ENCODE measurements around the gene FAM161A. TPM values are rescaled to one million over a fixed set of nuclear protein-coding genes. Genes with fewer than 3 reads are reported as not detected.
"Not testable (repeated sequence)": the region's sequence is repeated elsewhere in the genome, so short reads cannot be mapped to it uniquely, and the experiment has no call there.

The FAM161A gene, protein sequence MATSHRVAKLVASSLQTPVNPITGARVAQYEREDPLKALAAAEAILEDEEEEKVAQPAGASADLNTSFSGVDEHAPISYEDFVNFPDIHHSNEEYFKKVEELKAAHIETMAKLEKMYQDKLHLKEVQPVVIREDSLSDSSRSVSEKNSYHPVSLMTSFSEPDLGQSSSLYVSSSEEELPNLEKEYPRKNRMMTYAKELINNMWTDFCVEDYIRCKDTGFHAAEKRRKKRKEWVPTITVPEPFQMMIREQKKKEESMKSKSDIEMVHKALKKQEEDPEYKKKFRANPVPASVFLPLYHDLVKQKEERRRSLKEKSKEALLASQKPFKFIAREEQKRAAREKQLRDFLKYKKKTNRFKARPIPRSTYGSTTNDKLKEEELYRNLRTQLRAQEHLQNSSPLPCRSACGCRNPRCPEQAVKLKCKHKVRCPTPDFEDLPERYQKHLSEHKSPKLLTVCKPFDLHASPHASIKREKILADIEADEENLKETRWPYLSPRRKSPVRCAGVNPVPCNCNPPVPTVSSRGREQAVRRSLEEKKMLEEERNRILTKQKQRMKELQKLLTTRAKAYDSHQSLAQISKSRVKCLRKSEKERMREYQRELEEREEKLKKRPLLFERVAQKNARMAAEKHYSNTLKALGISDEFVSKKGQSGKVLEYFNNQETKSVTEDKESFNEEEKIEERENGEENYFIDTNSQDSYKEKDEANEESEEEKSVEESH
- 1 to 10 TPM in 5 of 6 donors, under 1 TPM in 1; 0.95 to 1.9 (median 1.7) TPM for polyA plus RNA-seq (ENCODE audit: low read depth in 6 of 6)

DNA sequence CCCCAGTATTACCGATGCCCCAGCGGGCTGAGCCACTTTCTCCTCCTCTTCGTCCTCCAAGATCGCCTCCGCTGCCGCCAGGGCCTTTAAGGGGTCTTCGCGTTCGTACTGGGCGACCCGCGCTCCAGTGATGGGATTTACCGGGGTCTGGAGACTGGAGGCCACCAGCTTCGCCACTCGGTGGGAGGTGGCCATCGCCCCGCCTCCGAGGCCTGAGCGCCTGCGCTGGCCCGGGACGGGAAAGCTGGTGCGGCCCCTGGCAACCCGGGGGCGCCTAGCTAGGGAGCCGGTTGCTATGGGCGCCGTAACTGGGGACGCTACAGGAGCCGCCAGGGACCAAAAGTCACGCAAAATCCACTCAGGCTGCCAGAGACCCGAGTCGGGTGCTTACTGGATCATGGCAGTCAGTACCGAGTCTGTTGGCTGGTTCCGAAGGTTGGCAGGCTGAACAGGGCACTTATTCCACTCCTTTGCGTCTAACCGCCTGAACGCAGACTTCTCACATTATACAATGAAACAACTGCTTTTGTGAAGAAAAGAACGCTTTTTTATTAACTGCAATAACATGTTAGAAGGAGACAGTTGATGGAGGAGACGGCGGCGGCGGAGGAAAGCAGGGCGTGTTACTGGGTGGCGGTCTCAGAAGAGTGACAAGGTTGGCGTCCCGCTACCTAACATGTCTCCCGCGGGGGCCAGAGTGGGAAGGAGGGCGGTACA is at the start of gene FAM161A:
Gene FAM161A, minus strand, starts transcription at position 214 of the 717 bp plus-strand sequence. Its CDS starts 19 bp downstream, at position 195.
- Mint-ChIP-seq H3K4me1 (peaks cover 12 to 20% (median 14%) of the 10 kb centered on the region in 3 donors), H3K9me3 (no peaks in the 10 kb centered on the region), H3K36me3 (no peaks in the 10 kb centered on the region), H3K27me3 (no peaks in the 10 kb centered on the region), H3K27ac (peak within 1 kb of the TSS; percentile 85 to 98 (median 90)), H3K4me3 (peak within 1 kb of the TSS; percentile 94 to 100 (median 98))
- ATAC-seq (ENCODE audit: low read depth in 2 of 2) (peak; percentile 59 to 61), DNase-seq (peak; percentile 78)

DNA sequence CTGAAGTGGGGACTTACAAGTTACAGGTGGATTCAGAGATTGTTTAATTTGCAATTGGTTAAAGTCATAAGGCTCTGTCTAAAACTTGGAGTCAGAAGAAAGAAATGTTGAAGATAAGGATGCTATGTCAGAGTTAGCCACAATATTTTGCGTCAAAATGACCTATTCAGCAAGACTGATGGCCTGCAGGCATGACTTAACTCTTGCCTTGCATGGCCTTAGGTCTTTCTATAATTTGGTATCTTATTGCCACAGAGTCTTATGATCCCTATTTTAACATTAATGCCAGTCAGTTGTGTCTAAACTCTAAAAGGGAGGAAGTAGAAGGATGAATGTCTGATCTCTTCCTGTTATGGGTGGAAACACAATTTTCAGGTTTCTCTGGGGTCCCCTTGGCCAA is 46.4 kb upstream of the FAM161A start:
- Mint-ChIP-seq H3K4me1 (peaks cover 0 to 4% (median 0%) of the 10 kb centered on the region in 3 donors), H3K36me3 (no peaks in the 10 kb centered on the region), H3K4me3 (no peak overlapping the region), H3K27me3 (no peaks in the 10 kb centered on the region), H3K9me3 (no peaks in the 10 kb centered on the region), H3K27ac (peak overlapping the region in 2 of 6 donors; percentile 27 to 39)
- DNase-seq (no peak), ATAC-seq (ENCODE audit: low read depth in 2 of 2) (no peak)

DNA sequence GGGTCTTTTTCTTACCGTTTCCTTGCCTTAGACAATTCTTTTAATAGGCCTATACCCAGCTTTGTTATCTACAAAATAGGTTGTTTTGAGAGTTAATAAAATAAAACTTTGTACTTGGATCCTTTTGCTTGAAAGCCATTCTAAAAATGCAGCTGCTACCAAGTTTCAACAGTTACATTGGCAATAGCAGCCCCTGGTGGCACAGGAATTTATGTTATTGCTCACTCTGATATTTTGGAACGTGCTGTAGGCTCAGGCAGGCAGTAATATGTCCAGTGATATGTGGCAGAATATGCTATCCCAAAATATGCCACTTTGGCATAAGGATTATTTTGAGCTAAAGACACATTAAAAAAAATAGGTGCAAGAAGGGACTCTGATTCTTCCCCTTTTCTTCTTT is 45.0 kb upstream of the FAM161A start:
- H3K4me3 Mint-ChIP-seq: no peak overlapping the region
- no peak overlapping the region for H3K27ac Mint-ChIP-seq
- no peaks in the 10 kb centered on the region for H3K36me3 Mint-ChIP-seq
- no peaks in the 10 kb centered on the region for H3K4me1 Mint-ChIP-seq
- no peaks in the 10 kb centered on the region for H3K27me3 Mint-ChIP-seq
- ATAC-seq (ENCODE audit: low read depth in 2 of 2) (peak in 1 of 2 donors; percentile 36), DNase-seq (no peak)
- no peaks in the 10 kb centered on the region for H3K9me3 Mint-ChIP-seq

DNA sequence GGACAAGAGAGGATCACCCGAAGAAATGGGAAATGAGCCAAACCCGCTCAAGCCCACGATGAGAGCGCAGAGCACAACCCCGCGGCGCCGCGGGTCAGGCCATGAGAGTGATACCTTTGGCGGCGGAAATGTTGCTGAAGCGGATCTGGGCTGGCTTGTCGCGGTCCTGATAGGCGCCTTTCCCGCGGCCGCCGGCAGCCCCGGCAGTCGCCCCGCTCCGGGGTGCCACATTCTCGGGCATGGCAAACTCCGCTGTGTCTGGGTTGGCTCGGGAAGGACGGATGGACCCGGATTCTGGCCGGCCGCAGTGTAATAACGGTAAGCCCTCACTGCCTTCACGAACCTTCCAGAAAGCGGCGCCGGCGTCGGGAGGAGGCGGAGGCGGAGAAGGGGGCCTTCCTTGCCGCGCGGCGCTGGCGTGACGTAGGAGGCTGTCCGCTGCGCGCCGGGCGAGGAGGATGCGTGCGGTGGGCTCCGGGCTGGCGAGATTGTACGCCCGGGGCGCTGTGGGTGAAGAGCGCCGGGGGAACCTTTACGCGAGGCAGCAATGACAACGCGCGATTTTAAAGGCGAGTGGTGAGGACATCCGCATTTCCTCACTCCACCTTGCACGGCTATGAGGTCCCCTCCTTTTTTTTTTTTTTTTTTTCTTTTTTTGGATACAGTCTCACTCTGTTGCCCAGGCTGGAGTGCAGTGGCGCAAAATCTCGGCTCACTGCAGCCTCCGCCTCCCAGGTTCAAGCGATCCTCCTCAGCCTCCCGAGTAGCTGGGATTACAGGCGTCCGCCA is 34.6 kb upstream of the FAM161A start, which contains the start of gene CCT4:
Gene CCT4, minus strand, starts transcription at position 390 of the 789 bp plus-strand sequence. Its CDS starts 149 bp downstream, at position 241.
- Mint-ChIP-seq H3K9me3 (no peaks in the 10 kb centered on the region), H3K36me3 (peaks cover 0 to 3% of the 10 kb centered on the region in 2 donors), H3K27me3 (no peaks in the 10 kb centered on the region), H3K4me3 (peak within 1 kb of the TSS; percentile 94 to 100 (median 98)), H3K4me1 (peaks cover 19 to 33% (median 26%) of the 10 kb centered on the region in 3 donors), H3K27ac (peak within 1 kb of the TSS; percentile 97 to 100 (median 99))
- ATAC-seq (ENCODE audit: low read depth in 2 of 2) (peak; percentile 79 to 82), DNase-seq (peak; percentile 96)

DNA sequence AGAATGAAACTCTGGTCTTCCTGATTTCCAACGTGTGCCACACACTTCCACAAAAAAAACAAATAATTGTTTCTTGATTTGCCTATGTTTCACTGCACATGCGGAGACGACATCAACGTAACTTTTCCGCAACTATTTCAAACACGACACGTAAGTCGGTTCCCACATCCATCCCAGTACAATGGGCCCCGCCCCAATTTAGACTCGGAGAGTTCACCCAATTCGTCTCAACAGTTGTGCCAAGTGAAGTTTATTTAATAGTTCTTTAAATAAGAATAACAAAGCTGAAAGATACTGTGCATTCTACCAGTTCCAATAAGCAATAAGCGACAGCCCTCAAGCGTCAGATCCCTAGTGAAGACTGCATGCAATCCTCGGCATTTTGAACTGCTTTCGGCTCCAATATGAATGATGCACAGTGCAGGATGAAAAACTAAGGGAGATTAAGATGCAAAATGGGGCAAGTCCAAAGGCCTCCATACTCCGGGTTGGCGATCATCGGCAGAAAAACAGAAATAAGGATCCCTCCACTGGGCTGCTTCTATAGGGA is 33.9 kb upstream of the FAM161A start:
- peaks cover 0 to 3% of the 10 kb centered on the region in 2 donors for H3K36me3 Mint-ChIP-seq
- no peaks in the 10 kb centered on the region for H3K27me3 Mint-ChIP-seq
- H3K4me3 Mint-ChIP-seq: peak overlapping the region; percentile 94 to 100 (median 98)
- H3K4me1 Mint-ChIP-seq: peaks cover 19 to 33% (median 26%) of the 10 kb centered on the region in 3 donors
- ATAC-seq (ENCODE audit: low read depth in 2 of 2): no peak
- peak overlapping the region; percentile 97 to 100 (median 99) for H3K27ac Mint-ChIP-seq
- no peaks in the 10 kb centered on the region for H3K9me3 Mint-ChIP-seq
- DNase-seq: peak; percentile 3

DNA sequence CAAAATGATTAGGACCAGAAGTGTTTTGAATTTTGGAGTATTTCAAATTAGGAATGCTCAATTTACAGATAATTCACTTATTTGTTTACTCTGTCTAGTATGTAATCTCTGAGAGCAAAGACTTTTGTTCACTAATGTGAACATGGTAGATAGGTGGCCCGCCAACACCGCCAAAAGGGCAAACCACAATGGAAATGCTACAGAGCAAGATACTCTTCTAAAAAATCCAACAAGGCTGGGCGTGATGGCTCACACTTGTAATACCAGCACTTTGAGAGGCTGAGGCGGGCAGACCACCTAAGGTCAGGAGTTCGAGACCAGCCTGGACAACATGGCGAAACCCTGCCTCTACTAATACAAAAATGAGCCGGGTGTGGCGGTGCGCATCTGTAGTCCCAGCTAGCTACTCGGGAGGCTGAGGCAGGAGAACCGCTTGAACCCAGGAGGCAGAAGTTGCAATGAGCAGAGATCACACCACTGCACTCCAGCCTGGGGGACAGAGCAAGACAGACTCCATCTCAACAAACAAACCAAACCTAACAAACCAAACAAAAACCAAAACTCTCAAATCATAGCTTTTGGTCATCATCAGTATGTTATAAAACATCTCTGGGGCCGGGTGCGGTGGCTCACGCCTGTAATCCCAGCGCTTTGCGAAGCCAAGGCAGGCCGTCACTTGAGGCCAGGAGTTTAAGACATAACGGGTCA is 32.2 kb upstream of the FAM161A start:
- H3K4me1 Mint-ChIP-seq: peaks cover 19 to 33% (median 26%) of the 10 kb centered on the region in 3 donors
- no peaks in the 10 kb centered on the region for H3K9me3 Mint-ChIP-seq
- H3K4me3 Mint-ChIP-seq: peak overlapping the region in 4 of 8 donors; percentile 8 to 99 (median 97)
- no peaks in the 10 kb centered on the region for H3K27me3 Mint-ChIP-seq
- H3K36me3 Mint-ChIP-seq: peaks cover 0 to 3% of the 10 kb centered on the region in 2 donors
- peak overlapping the region in 3 of 6 donors; percentile 34 to 99 (median 64) for H3K27ac Mint-ChIP-seq
- DNase-seq (no peak), ATAC-seq (ENCODE audit: low read depth in 2 of 2) (no peak)

DNA sequence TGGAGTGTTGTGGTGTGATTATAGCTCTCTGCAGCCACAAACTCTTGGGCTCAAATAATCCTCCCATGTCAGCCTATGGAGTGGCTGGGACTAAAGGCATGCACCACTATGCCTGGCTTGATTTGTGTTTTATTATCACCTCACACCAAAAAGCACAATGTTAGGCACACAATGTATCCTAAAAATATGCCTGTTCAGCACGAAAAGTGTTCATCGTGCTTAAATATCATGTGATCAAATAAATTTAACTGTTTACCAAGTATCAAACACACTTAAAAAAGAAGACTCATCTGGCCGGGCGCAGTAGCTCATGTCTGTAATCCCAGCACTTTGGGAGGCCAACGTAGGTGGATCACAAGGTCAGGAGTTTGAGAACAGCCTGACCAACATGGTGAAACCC is 29.0 kb upstream of the FAM161A start:
- Mint-ChIP-seq H3K4me3 (no peak overlapping the region), H3K27ac (peak overlapping the region in 1 of 6 donors; percentile 65), H3K4me1 (peaks cover 19 to 25% (median 20%) of the 10 kb centered on the region in 3 donors), H3K36me3 (peaks cover 0 to 5% of the 10 kb centered on the region in 2 donors), H3K9me3 (no peaks in the 10 kb centered on the region), H3K27me3 (no peaks in the 10 kb centered on the region)
- DNase-seq (no peak), ATAC-seq (ENCODE audit: low read depth in 2 of 2) (no peak)

DNA sequence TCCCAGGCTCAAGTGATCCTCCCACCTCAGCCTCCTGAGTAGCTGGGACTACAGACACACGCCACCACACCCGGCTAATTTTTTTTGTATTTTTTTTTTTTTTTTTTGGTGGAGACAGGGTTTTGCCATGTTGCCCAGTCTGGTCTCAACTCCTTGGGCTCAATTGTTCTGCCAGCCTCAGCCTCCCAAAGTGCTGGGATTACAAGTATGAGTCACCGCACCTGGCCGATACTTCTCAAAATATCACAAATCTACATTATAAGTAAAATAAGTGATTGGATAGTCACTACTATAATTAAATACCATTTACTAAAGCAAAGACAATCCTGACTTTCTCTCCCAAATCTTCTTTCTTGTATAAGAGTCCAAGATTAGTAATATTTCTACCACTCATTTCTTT is 25.5 kb upstream of the FAM161A start:
- H3K9me3 Mint-ChIP-seq; DNase-seq; H3K4me1 Mint-ChIP-seq; H3K27me3 Mint-ChIP-seq; ATAC-seq (ENCODE audit: low read depth in 2 of 2): not testable (repeated sequence)
- peaks cover 1 to 16% of the 10 kb centered on the region in 2 donors for H3K36me3 Mint-ChIP-seq
- peak overlapping the region in 1 of 6 donors; percentile 21 for H3K27ac Mint-ChIP-seq
- peak overlapping the region in 1 of 8 donors; percentile 15 for H3K4me3 Mint-ChIP-seq

DNA sequence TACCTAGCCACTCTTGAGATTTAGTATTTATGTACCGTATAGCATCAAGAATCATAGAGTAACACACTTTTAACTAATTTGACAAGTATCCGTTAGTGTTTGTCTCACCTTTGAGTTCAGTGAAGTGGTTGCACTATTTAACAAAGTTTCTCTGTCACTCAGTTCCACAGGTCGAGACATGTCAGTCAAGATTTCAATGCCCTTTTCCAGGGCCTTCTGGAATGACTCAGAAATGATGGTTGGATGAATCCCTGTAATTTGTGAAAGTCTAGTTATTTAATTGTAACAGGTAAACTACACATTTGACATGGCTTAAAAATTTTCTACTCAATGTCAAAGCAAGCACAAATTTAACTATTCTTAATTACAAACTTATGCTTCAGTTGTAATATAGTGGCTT is 24.9 kb upstream of the FAM161A start:
- Mint-ChIP-seq H3K4me3 (no peak overlapping the region), H3K36me3 (peaks cover 6 to 16% of the 10 kb centered on the region in 2 donors), H3K27ac (no peak overlapping the region), H3K9me3 (no peaks in the 10 kb centered on the region), H3K4me1 (no peaks in the 10 kb centered on the region), H3K27me3 (no peaks in the 10 kb centered on the region)
- DNase-seq (no peak), ATAC-seq (ENCODE audit: low read depth in 2 of 2) (no peak)

DNA sequence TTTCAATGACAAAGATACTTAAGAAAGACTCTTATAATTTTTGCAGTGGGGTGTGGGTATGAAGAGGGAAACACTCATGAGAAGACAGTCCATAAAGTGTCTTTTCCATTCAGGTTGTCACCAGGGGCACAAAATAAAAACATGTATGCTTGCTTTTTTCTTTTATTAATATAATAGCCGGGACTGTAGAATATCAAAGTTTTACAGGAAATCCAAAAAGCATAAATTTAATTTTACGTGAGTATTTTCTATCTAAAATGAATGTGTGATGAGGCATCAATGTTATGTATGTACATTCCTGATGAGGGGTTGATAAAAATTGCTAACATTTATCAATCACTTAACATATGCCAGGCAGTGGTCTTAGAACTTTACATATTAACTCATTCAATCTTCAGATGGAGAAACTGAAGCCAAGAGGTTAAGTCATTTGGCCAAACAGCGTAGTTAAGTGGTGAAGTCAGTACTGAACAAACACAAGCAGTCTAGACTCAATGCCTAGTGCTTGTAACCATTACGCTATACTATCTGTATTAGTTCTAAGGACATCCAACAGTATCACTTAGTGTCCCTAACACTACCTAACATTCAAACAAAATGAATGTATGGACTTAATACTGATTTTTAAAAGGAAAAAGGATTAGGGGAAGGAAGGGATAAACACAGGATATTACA is 23.8 kb upstream of the FAM161A start:
- no peak overlapping the region for H3K4me3 Mint-ChIP-seq
- ATAC-seq (ENCODE audit: low read depth in 2 of 2) (no peak), DNase-seq (no peak)
- no peaks in the 10 kb centered on the region for H3K4me1 Mint-ChIP-seq
- peak overlapping the region in 1 of 6 donors; percentile 59 for H3K27ac Mint-ChIP-seq
- no peaks in the 10 kb centered on the region for H3K9me3 Mint-ChIP-seq
- H3K27me3 Mint-ChIP-seq: no peaks in the 10 kb centered on the region
- peaks cover 6 to 13% of the 10 kb centered on the region in 2 donors for H3K36me3 Mint-ChIP-seq

DNA sequence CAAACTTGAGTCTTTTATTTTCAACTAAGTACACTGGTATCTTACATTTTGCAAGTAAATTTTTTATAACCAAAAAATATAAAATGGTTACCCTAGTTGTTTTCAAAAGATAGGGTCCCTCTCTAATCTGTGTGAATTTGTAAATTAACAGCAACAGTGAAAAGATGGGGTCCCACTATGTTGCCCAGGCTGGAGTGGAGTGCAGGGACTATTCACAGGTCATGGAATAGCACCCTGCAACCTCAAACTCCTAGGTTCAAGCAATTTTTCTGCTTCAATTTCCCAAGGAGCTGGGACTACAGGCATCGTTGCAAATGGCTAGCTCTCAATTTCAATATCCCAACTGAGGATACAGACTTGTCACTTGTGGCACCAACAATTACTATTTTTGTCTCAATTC is 22.5 kb upstream of the FAM161A start:
- no peaks in the 10 kb centered on the region for H3K27me3 Mint-ChIP-seq
- H3K4me1 Mint-ChIP-seq: no peaks in the 10 kb centered on the region
- H3K27ac Mint-ChIP-seq: no peak overlapping the region
- peaks cover 10 to 17% of the 10 kb centered on the region in 2 donors for H3K36me3 Mint-ChIP-seq
- H3K4me3 Mint-ChIP-seq: no peak overlapping the region
- DNase-seq (no peak), ATAC-seq (ENCODE audit: low read depth in 2 of 2) (no peak)
- no peaks in the 10 kb centered on the region for H3K9me3 Mint-ChIP-seq

Measured in naive B cell (primary cell).